ENCODE data around the gene CFAP299. TPM values are rescaled to one million over a fixed set of nuclear protein-coding genes. Genes with fewer than 3 reads are reported as not detected.

Gene CFAP299
- total RNA-seq, 2 donors from 2014 or later: 0.17 TPM; not detected in 1

DNA sequence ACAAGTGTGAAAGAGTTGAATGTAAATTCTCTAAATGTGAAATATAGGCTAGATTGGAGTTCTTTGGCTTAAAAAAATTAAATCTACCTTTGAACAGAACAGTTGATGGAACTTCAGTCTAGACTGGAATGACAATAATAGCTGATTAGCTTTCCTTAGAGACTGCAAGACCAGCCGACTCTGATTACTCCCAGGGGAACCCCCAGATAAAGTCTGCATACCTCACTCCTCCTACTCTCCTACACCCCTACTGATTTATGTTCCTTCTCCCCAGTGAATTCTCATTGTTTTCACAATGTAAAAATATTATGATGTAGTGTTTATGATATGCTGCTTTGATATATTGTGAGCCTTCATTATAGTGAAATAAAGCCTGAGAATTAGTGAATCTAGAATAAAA is 241.3 kb downstream of the CFAP299 start:
- TF ChIP-seq POLR2AphosphoS5 (IDR thresholded peaks at IDR 0.05): no peak
- TF ChIP-seq POLR2A (IDR thresholded peaks at IDR 0.05): no peak
- TF ChIP-seq, protein P1, sequence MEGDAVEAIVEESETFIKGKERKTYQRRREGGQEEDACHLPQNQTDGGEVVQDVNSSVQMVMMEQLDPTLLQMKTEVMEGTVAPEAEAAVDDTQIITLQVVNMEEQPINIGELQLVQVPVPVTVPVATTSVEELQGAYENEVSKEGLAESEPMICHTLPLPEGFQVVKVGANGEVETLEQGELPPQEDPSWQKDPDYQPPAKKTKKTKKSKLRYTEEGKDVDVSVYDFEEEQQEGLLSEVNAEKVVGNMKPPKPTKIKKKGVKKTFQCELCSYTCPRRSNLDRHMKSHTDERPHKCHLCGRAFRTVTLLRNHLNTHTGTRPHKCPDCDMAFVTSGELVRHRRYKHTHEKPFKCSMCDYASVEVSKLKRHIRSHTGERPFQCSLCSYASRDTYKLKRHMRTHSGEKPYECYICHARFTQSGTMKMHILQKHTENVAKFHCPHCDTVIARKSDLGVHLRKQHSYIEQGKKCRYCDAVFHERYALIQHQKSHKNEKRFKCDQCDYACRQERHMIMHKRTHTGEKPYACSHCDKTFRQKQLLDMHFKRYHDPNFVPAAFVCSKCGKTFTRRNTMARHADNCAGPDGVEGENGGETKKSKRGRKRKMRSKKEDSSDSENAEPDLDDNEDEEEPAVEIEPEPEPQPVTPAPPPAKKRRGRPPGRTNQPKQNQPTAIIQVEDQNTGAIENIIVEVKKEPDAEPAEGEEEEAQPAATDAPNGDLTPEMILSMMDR (IDR thresholded peaks at IDR 0.05): no peak
- no peaks in the 10 kb centered on the region for H3K9me3 ChIP-seq
- no peaks in the 10 kb centered on the region for H3K36me3 ChIP-seq
- no peaks in the 10 kb centered on the region for H3K27me3 ChIP-seq (replicated peaks; ENCODE audit: insufficient read depth)
- DNase-seq (ENCODE audit: low spot score): no peak
- no peak overlapping the region for H3K27ac ChIP-seq
- 32% methylated on average over 1 of the region's 1 CpG for WGBS
- intact Hi-C loops (cut with DNase I): no loop called here
- H3K4me1 ChIP-seq (replicated peaks): no peaks in the 10 kb centered on the region
- H3K4me3 ChIP-seq: no peak overlapping the region

DNA sequence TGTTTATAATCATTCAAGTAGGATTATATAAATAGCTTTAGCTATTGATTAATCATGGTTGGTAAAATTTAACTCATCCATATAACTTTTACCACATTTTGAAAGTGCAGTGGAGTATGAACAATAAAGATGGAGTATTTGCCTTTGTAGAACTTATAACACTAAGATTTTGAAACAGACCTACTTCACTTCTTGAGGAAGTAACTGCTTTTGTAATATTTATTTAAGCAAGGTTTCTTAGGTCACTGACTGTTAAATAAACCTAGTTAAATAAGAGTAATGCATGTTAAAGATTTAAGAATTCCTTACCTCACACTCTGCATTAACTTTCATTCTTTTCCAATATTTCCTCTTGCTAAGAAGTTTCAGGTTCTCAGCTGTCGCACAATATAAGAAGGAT is 242.5 kb downstream of the CFAP299 start:
- no peak overlapping the region for H3K4me3 ChIP-seq
- no peak overlapping the region for H3K27ac ChIP-seq
- 18% methylated on average over 1 of the region's 1 CpG for WGBS
- no peaks in the 10 kb centered on the region for H3K9me3 ChIP-seq
- no peaks in the 10 kb centered on the region for H3K4me1 ChIP-seq (replicated peaks)
- TF ChIP-seq POLR2A (IDR thresholded peaks at IDR 0.05): no peak
- TF ChIP-seq POLR2AphosphoS5 (IDR thresholded peaks at IDR 0.05): no peak
- TF ChIP-seq, protein P1 (IDR thresholded peaks at IDR 0.05): no peak
- DNase-seq (ENCODE audit: low spot score): no peak
- intact Hi-C loops (cut with DNase I): no loop called here
- H3K27me3 ChIP-seq (replicated peaks; ENCODE audit: insufficient read depth): no peaks in the 10 kb centered on the region
- H3K36me3 ChIP-seq: no peaks in the 10 kb centered on the region

DNA sequence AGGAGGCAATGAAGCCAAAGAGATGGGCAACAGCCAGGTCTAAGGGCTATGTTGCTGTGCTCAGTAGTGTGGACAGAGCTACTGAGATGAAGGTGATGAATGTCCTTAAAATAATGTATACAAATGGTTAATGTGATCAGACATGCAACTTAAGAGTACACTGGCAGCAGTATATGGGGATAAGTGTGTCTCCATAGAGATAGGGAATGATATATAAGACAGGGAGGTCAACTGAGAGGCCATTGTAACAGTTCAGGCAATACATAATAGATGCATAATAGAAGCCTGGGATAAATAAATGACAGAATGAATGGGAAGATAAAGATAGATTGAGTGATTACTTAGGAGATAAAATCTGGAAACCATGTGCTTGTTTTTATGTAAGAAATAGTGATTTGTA is 250.0 kb downstream of the CFAP299 start:
- Histone ChIP-seq H3K27ac (no peak overlapping the region), H3K9me3 (no peaks in the 10 kb centered on the region), H3K4me1 (replicated peaks) (no peaks in the 10 kb centered on the region), H3K27me3 (replicated peaks; ENCODE audit: insufficient read depth) (no peaks in the 10 kb centered on the region), H3K4me3 (no peak overlapping the region), H3K36me3 (no peaks in the 10 kb centered on the region)
- no peak for DNase-seq (ENCODE audit: low spot score)
- intact Hi-C loops (cut with DNase I): no loop called here
- no peak for TF ChIP-seq POLR2AphosphoS5 (IDR thresholded peaks at IDR 0.05)
- no peak for TF ChIP-seq POLR2A (IDR thresholded peaks at IDR 0.05)
- TF ChIP-seq, protein P1 (IDR thresholded peaks at IDR 0.05): no peak

DNA sequence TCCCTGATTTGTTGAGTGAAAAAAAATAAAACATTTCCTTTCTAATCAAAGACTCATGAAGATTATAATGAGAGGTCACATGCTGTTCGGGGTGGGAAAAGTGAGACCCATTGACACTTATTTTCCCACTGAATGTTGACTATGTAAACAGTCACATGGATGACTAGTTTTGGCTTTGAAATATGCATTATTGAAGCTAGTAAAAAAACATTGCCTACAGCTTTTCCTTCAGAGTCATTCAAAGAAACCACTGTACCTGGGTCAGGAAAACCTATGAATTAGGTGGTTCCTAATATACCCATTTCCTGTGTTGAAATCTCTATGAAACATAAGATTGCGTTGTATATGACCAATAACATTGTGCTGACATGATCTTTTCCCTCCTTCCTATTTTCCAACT is 251.2 kb downstream of the CFAP299 start:
- H3K9me3 ChIP-seq: no peaks in the 10 kb centered on the region
- WGBS: 80% methylated on average over 2 of the region's 2 CpGs

DNA sequence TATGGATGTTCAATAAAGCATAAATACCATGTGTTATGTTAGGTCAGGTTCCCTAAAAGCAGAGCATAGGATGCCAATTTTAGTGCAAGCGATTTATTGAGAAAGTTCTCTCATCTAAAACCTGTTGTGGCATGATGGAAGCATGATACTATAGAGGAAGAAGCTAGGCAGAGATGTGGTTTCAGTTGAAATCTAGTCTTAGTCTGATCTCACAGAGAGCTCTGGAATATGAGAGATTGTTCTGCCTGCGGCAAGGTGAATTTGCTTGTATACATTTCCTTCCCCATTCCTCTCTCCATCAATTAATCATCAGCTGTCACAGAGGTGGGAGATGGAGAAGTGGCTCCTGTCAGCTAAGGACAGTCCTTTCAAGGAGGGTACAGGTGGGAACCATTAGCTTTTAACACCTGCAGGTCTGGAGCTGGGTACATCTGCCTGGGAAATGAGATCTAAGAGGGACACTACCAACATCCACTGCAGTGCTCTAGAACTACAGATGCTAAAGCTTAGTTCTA is 252.4 kb downstream of the CFAP299 start:
- TF ChIP-seq, protein P1 (IDR thresholded peaks at IDR 0.05): no peak
- no peak for TF ChIP-seq POLR2AphosphoS5 (IDR thresholded peaks at IDR 0.05)
- no peak for TF ChIP-seq POLR2A (IDR thresholded peaks at IDR 0.05)

More for the DNA sequence above, 251.2 kb downstream of the CFAP299 start:
- intact Hi-C loops (cut with DNase I): no loop called here
- H3K4me1 ChIP-seq (replicated peaks): no peaks in the 10 kb centered on the region
- TF ChIP-seq, protein P1 (IDR thresholded peaks at IDR 0.05): no peak
- no peak for TF ChIP-seq POLR2A (IDR thresholded peaks at IDR 0.05)
- TF ChIP-seq POLR2AphosphoS5 (IDR thresholded peaks at IDR 0.05): no peak
- no peak for DNase-seq (ENCODE audit: low spot score)
- H3K36me3 ChIP-seq: no peaks in the 10 kb centered on the region
- H3K4me3 ChIP-seq: no peak overlapping the region
- no peaks in the 10 kb centered on the region for H3K27me3 ChIP-seq (replicated peaks; ENCODE audit: insufficient read depth)
- H3K27ac ChIP-seq: no peak overlapping the region

More for the DNA sequence above, 252.4 kb downstream of the CFAP299 start:
- H3K36me3 ChIP-seq: no peaks in the 10 kb centered on the region
- no peak for DNase-seq (ENCODE audit: low spot score)
- H3K4me3 ChIP-seq: no peak overlapping the region
- H3K27me3 ChIP-seq (replicated peaks; ENCODE audit: insufficient read depth): no peaks in the 10 kb centered on the region
- intact Hi-C loops (cut with DNase I): no loop called here
- H3K27ac ChIP-seq: no peak overlapping the region
- H3K9me3 ChIP-seq: no peaks in the 10 kb centered on the region
- WGBS: 41% methylated on average over 2 of the region's 2 CpGs
- no peaks in the 10 kb centered on the region for H3K4me1 ChIP-seq (replicated peaks)
